ENCODE measurements around the gene YPEL1.

Gene YPEL1

DNA sequence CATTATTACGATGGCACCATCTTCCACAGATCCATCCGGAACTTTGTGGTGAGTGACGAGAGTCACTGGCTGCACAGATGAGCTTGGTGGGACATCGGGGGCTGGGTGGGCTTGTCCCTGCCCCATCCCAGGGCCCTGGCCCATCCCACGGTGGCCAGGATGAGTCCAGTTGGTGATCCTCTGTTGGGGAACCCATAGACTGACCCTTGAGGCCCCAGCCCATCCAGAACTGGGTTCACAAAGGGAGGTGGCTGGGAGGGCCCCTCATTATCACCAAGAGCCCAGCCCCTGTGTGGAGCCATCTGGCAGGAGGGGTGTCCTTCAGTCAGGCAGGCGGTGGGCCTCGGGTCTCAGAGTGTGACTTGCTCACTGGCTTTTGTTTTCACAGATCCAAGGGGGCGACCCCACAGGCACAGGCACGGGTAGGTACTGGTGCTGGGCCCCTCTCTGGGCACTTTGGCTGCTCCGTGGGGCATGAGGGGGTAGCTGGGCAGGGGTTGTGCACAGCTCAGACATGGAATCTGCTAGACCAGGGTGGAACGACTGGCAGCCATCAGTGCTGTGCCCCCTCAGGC is 47.8 kb downstream of the YPEL1 start:
- H3K4me3 ChIP-seq (ENCODE audit: low read length) = no peak overlapping the region
- TF ChIP-seq, protein P1, sequence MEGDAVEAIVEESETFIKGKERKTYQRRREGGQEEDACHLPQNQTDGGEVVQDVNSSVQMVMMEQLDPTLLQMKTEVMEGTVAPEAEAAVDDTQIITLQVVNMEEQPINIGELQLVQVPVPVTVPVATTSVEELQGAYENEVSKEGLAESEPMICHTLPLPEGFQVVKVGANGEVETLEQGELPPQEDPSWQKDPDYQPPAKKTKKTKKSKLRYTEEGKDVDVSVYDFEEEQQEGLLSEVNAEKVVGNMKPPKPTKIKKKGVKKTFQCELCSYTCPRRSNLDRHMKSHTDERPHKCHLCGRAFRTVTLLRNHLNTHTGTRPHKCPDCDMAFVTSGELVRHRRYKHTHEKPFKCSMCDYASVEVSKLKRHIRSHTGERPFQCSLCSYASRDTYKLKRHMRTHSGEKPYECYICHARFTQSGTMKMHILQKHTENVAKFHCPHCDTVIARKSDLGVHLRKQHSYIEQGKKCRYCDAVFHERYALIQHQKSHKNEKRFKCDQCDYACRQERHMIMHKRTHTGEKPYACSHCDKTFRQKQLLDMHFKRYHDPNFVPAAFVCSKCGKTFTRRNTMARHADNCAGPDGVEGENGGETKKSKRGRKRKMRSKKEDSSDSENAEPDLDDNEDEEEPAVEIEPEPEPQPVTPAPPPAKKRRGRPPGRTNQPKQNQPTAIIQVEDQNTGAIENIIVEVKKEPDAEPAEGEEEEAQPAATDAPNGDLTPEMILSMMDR (conservative IDR thresholded peaks at IDR 0.05; ENCODE audit: low read depth, low read length) = no peak
- no peak for DNase-seq (ENCODE audit: low read depth)

DNA sequence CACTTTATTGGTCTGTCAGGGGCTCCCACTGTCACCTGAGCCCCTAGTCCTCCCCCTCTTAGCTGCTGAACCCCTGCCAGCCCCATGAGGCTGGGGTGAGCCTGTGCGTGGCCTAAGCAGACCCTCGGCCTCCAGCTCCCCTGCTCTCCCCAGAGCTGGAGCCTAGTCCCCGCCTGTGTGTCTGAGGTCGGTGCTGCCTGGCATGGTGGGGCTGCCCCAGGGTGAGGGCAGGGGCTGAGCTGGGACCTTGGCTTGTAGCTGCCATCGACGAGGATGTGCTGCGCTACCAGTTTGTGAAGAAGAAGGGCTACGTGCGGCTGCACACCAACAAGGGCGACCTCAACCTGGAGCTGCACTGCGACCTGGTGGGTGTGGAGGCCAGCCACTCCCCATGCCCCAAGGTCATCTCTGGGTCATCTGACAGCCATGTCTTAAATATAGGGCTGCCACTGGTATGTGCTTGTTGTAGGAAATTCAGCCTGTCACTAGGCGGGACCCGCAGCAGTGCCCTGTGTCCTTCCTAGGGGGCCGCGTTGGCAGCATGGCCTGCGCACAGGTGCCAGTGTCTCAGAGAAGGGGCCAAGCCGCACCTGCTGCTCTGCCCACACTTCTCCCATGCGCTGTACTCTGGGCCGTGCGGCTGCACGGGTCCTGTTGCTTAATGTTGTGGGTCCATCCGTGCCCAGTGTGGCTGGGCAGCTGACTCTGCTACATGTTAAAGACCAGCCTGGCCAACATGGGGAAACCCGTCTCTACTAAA is 48.8 kb downstream of the YPEL1 start:
- TF ChIP-seq, protein P1 (conservative IDR thresholded peaks at IDR 0.05; ENCODE audit: low read depth, low read length) = no peak
- no peak overlapping the region for H3K4me3 ChIP-seq (ENCODE audit: low read length)
- DNase-seq (ENCODE audit: low read depth) = no peak

DNA sequence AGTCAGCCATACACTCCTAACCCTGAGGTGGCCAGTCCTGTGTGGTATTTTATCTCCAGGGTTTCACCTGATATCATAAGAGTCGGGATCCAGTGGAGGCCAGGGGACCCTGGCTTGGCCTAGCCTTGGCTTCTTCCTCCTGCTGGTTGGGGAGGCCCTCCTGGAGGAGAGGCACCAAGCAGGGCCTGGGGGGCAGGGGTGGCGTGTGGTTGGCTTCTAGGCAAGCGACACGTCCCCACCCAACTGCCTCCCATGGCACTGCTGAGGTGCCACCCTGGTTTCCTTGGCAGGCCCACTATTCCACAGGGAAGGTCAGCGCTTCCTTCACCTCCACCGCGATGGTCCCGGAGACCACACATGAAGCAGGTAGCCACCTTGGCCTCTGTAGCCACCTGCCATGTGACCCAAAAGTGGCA is 49.4 kb downstream of the YPEL1 start:
- TF ChIP-seq, protein P1 (conservative IDR thresholded peaks at IDR 0.05; ENCODE audit: low read depth, low read length) = no peak
- no peak overlapping the region for H3K4me3 ChIP-seq (ENCODE audit: low read length)
- no peak for DNase-seq (ENCODE audit: low read depth)

DNA sequence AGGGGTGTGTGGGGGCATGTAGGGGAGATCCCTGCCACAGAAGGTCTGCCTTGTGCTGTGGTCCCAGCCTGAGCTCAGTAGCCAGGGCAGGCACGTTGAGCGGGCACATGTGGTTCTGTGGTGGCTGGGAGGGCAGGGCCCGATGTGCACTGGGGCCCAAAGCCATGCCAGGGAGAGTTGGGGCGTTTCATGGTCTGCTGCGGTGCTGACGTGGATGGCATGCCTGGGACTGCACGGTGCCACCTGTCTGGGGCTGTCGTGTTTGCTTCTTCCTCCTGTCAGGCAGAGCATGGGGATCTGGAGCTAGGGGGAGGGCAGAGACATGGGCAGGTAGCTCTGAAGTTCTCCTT is 50.5 kb downstream of the YPEL1 start:
- TF ChIP-seq, protein P1 (conservative IDR thresholded peaks at IDR 0.05; ENCODE audit: low read depth, low read length) = no peak
- no peak for DNase-seq (ENCODE audit: low read depth)
- no peak overlapping the region for H3K4me3 ChIP-seq (ENCODE audit: low read length)

DNA sequence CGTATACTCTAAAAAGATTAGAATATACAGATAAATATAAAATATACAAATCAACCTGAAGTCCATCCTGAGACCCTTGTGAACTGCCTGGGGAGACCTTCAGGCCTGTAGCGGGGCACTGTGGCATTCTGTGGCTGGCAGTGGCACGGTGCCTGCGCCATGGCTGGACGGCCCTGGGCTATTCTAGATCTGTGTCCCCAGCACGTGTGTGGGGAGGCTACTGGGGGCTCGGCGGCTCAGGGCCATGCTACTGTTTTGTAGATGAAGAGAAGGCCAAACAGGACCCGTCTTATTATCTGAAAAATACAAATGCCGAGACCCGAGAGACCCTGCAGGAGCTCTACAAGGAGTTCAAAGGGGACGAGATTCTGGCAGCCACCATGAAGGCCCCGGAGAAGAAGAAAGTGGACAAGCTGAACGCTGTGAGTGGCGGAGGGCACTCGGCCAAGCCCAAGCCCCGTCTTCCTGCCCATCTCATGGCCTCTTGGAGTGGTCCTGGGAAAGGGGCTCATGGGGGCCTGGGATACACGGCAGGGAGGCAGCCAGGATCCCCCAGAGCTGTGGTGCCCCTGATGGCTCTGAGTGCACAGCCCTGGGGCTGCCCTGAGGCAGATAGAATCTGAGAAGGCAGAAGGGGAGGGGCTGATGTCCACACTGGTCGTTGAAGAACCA is 51.0 kb downstream of the YPEL1 start:
- TF ChIP-seq, protein P1 (conservative IDR thresholded peaks at IDR 0.05; ENCODE audit: low read depth, low read length) = no peak
- no peak for DNase-seq (ENCODE audit: low read depth)
- H3K4me3 ChIP-seq (ENCODE audit: low read length) = no peak overlapping the region

DNA sequence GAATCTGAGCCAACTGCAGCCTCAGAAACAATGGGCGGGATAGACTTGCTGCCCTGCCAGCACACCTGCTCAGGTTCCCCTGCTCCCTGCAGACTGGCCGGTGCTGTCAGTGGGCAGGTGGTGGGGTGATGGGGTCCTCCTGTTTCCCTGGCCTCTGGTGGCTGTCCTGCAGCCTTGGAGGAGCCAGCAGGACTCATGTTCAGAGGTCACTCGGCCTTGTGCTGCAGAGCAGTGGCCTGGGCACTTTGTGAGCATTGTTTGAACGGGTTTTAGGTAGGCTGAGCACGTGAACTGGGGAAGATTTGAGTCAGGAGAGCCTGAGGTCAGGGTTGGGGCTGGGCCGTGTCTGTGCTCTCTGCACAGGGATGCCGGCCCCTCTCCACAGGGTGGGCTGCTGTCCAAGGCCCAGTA is 52.2 kb downstream of the YPEL1 start:
- TF ChIP-seq, protein P1 (conservative IDR thresholded peaks at IDR 0.05; ENCODE audit: low read depth, low read length) = no peak
- no peak overlapping the region for H3K4me3 ChIP-seq (ENCODE audit: low read length)
- DNase-seq (ENCODE audit: low read depth) = no peak
